ENCODE measurements around the gene FBXL7. TPM values are rescaled to one million over a fixed set of nuclear protein-coding genes. Genes with fewer than 3 reads are reported as not detected.

FBXL7 gene
- total RNA-seq, 1 donor from 2014 or later, result 2.0 TPM

DNA sequence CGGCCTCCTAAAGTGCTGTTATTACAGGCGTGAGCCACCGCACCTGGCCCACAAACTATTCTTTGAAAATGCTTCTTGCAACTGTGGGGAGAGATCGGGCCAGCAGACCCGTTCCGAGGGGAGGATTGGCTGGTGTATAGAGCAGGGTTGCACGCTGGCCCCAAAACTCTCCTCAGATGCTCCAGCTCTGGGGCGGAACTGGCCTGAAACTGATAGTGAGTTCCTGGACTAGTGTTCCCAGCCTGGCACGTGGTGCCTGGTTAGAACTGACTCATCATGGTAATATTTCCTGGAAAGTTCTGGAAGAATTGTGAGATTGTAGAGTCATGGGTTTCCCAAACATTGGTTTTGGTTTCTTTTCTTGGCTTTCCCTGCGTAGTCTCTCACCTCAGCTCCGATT is 120.5 kb downstream of the FBXL7 start:
- ATAC-seq, result peak; percentile 32

DNA sequence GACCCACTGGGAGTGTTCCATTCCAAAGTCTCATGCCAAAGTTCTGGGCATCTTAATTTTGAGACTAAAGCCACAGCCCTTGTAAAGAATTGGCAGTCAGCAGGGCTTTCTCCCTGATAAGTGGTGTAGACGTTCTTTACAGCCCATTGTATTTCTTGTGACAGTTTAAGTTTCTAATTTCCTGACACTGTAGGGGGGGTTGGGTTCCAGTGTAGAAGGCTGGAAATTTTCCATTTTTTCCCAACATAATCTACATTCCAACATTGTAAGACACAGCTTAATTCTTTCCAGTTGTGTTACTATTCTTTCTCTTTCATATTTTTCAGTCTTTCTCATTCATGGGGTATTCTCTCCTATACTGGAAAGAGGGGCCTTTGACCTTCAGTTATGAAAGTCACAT is 121.1 kb downstream of the FBXL7 start:
- no peak for ATAC-seq

DNA sequence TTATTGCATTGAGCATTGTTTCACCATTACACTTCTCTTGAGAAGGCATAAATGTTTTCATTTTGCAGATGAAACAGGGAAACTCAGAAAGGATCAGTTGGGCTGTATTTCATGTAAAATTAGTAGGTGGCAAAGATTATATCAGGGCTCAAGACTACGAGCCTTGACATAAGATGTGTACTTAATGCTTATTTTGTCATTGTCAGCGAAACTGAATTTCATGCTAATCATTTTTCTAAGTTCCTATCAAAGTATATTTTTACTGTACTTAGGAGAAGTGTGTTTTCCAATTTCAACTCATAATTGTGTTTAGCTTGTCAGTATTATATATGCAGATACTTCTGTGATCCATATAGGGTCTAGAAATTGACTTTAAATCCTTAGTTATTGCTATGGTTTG is 123.8 kb downstream of the FBXL7 start:
- ATAC-seq, result no peak

DNA sequence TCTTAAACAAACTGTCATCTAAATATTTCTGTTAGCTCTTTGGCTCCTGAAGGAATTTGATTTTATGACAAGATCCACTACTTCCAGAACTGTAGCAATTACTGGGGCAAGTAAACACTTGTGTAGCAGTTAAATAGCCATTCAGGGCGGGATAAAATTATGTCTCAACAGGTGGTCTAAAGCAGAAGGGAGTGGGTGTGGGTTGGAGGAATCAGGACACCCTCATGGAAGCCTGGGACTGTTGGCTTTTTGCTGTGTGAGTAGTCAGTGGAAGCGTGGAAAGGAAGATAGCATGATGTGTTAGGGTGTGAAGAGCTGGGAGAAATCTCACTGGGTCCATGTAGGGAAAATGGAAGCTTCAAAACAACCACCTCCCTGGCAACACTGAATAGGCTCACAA is 127.1 kb downstream of the FBXL7 start:
- no peak for ATAC-seq

DNA sequence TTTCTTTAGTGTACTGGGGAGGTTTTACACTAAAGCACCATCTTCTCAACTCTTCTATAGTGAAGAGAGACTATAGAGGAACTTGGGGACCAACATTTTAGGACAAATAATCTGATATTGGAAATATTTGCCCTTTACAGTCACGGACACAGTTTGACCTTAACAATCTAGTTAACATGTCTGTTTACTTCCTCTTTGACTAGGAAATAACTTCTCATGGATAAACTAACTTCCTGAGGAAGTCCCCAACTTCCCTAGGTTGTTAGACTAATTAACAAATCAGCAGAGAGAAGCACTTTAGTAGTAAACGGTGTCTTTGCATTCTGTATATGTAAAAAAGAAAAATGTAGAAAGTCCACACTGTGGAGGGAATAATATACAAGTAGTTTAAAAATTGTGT is 127.7 kb downstream of the FBXL7 start:
- no peak for ATAC-seq

DNA sequence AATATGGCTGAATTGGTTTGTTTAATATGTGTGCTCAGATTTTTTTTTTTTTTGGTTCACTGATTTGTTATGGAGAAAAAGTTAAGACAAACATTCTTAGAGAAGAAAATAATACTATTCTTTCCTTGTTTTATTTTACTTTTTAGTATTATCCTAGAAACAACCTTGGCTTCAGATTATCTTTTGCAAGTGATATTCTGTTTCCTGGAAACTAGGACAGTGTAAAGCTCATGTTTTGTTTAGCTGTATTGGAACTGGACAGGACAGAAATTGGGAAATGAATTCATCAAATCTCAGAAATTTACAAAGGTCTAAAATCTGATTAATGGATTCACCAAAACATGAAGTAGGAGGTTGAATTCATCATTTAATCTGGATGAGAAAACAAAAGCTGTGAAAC is 130.5 kb downstream of the FBXL7 start:
- ATAC-seq, result no peak

DNA sequence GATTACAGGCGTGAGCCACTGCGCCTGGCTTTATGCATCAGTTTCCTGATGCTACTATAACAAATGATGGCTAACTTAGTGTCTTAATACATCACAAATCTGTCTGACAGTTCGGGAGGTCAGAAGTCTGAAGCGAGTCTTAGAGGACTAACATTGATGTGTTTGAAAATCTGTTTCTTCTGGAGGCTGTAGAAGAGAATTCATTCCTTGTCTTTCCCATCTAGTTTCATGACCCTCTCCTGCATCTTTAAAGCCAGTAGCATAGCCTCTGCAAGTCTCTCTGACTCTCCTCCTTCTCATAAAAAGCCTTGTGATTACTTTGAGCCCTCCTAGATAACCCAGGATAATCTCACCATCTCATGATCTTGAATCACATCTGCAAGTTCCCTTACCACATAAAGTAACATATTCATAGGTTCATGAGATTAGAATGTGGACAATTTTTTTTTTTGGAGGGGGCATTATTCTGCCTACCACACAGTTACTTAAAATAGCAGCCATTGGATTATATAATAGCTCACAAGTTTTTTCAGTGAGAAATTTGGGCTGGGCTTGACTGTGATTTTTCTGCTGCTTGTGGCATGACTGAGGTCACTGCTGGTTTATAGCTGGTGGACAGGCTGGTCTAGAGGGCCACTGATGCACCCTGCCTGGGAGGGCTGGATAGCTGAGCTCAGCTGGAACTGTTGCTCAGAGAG is 134.8 kb downstream of the FBXL7 start:
- no peak for ATAC-seq

DNA sequence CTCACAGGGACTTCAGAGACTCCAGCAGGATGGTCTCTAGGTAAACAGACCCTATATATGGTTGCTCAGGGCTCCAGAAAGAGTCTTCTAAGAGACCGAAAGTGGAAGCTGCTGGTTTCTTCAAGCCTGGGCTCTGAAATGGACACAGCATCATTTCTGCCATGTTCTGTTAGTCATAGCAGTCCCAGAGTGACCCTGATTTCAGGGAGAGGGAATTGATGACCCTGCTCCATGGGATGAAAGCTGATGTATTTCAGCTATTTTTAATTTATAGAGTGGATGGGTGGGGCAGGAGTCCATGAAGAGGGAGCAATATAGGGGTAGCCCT is 135.3 kb downstream of the FBXL7 start:
- ATAC-seq, result no peak

DNA sequence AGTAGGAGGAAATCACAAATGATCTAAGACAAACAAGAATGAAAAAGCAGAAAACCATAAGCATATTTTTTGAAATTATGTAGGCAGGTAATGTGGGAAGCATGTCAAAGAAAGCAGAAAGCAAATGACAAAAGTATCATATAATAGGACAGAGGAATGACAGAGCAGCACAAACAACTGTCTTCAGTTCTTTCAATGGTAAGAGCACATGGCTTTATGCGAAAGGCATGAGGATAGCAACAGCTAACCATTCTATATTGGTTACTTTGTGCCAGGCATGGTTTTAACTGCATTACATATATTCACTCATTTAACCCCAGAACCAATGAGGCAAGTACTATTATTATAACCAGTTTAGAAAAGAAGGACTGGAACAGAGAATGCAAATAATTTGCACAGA is 137.4 kb downstream of the FBXL7 start:
- no peak for ATAC-seq

DNA sequence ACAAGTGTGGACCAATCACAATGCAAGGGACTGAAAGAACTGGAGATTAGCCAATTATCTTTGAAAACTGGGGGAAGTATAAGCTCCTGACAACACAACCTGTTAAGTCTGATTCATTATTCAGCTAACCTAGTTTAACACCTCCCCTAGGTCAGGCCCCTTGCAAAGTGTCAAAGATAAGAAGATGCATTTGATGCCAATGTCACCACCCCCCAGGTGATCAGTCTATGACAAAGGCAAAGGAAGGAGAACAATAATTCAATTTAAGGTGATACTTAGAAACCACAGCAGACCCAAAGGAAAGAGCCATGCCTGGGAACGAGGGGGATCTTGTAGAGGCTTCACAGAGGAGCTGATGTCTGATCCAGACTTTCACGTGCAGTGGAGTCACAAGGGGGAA is 137.9 kb downstream of the FBXL7 start:
- ATAC-seq, result no peak

DNA sequence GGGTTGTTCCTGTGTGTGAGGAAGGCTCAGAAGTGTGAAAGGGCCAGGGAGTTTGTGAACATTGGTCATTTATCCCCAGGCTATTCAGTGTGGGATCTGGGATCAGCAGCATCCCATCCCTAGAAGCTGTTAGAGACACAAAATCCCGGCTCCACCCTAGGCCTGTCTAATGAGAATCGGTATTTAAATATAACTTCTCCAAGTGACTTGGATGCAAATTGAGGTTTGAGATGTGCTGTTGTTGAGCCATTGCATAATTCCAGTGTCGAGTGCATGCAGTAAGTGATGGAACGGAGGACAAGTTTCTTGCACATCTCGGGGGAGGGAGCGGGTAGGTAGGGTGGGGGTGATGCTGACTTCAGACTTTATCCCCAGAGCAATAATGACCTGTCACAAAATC is 138.3 kb downstream of the FBXL7 start:
- no peak for ATAC-seq

DNA sequence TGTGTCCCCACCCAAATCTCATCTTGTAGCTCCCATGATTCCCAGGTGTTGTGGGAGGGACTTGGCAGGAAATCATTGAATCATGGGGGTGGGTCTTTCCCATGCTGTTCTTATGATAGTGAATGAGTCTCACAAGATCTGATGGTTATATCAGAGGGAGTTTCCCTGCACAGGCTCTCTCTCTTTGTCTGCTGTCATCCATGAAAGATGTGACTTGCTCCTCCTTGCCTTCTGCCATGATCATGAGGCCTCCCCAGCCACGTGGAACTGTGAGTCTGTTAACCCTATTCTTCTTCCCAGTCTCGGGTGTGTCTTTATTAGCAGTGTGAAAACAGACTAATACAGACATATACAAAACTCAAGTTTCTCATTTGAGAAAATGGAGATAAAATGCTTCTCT is 139.3 kb downstream of the FBXL7 start:
- no peak for ATAC-seq

DNA sequence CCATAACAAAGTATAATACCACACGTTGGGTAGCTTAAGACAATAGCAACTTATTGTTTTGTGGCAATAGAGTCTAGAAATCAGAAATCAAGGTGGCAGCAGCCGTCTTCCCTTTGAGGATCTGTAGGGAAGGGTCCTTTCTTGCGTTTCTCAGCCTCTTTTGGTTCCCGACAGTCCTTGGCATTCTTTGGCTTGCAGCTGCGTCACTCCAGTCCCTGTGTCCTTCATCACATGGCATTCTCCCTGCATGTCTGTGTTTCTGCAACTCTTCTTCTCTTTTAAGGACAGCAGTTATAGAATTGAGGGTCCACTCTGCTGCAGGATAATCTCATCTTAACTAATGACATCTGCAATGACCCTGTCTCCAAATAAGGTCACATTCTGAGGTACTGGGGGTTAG is 140.1 kb downstream of the FBXL7 start:
- no peak for ATAC-seq

DNA sequence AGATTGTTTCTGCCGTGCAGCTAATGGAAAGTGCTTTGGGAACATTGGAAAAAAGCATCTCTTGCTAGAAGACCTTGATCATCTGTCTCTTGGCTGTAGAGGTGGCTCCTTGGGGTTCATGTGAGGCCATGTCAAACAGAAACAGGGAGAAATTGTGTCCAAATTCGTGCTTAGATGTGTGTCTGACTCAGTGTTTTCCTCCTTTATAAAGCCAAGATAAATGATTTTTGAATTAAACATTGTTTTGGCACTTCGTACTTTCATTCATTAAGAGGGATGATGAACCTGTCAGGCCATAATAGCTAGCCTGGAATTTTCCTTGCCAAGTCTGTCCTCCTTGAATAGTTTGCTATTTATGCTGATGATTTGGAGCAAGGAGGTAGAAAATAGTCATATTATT is 143.8 kb downstream of the FBXL7 start:
- ATAC-seq, result no peak

DNA sequence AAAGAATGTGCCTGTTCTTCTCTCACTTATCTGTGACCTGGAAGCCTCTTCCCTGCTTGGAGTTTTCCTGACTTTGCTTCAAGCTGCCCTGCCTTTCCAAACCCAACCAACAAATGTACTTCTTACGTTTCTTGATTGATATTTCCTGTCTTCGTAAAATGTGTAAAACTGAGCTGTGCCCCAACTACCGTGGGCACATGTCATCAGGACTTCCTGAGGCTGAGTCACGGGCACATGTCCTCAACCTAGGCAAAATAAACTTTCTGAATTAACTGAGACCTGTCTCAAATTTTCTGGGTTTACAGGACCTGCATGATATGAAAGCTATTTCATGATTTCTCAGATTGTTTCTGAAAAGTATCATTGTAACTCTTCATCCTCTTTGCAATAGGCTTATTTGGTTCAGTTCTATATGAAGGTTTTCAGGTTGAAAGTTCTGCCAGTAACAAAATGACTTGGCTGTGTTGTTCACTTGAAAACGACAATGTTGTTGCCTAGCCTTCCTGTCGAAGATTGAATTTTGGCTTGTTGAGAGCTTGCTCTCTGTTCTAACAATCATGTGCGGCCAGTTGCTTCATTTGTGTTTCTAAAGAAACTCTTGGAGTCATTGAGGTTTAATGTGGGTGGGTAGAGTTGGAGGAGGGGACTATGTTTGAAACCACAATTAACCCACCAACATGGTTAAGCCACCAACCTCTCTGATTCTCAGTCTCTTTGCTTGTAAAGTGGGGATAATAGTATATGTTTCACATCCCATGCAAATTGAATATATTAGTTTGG is 145.6 kb downstream of the FBXL7 start:
- no peak for ATAC-seq

DNA sequence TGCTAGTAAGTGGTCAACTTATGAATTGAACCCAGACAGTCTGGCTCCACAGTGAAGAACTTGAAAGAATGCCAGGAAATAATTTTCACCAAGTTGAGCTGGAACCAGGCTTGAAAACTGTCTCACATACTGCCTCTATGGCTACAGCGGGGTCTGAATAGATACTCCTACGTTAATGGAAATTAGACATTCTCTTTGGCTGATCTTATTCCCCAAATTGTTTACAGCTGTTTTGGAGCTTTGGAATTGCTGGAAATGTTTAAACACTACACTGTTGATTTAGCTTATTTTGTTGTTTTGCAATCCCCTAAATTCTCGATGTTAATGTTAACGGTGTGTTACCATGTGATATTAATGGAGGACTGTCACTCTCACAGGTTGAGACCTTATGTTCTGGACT is 146.4 kb downstream of the FBXL7 start:
- no peak for ATAC-seq

DNA sequence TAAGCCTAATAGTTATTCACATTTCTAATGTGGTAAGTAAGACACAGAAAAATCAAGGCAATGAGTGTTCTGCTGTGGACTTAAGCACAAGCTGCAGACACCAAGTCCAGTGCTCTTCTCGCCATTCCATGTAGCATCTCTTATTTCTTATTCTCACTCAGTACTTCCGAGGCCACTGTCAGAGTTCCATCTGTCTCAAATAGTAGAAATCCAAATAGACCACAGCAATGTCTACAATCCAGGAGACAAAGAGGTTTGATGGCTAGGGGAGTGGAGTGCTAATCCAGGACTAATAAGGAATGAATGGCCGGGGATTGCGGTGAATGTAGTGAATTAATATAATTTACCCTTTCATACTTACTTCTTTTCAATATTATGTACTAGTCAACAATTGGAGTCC is 147.3 kb downstream of the FBXL7 start:
- no peak for ATAC-seq

DNA sequence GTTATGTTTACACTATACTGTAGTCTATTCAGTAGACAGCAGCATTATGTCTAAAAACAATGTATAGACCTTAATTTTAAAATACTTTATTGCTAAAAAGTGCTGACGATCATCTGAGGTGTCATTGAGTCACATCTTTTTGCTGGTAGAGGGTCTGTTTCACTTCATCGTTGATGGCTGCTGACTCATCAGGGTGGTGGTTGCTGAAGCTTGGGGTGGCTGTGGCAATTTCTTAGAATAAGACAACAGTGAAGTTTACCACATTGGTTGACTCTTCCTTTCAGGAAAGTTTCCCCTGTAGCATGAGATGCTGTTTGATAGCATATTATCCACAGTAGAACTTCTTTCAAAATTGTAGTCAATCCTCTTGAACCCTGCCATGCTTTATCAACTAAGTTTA is 150.3 kb downstream of the FBXL7 start:
- ATAC-seq, result no peak

DNA sequence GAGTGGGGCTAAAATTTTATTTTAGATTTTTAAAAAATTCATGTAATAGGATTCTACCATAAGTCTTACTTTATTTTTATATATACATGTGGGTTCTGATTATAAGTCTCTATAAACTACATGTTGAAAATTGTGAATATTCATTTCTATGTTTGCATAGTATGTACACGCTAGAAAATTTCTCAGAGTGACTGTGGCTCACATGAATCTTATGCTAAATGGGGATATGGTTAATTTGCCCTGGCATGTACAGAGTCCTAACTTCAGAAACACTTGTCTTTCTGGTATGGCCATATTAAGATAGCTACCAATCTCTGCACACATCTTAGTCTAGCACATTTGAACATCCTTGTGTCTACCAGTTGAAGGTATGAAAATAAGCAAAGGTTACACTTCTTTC is 154.8 kb downstream of the FBXL7 start:
- ATAC-seq, result no peak

DNA sequence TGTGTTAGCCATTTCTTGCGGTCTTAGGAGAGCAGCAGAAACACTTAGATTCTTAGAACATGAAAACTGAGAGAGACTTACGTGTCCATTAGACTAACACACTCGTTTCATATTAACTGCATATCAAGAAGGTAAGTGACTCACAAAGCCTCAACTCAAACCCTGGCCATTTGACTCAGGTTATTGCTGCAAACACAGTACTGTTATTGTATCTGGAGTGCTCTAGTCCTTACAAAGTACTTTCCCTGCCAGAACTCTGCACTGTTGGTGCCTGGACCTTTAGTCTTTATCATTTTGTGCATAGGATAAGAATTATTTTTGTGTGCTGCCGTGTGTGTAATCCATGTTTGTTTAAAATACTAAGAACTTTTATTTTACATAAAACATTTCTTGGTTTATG is 155.7 kb downstream of the FBXL7 start:
- ATAC-seq, result no peak

DNA sequence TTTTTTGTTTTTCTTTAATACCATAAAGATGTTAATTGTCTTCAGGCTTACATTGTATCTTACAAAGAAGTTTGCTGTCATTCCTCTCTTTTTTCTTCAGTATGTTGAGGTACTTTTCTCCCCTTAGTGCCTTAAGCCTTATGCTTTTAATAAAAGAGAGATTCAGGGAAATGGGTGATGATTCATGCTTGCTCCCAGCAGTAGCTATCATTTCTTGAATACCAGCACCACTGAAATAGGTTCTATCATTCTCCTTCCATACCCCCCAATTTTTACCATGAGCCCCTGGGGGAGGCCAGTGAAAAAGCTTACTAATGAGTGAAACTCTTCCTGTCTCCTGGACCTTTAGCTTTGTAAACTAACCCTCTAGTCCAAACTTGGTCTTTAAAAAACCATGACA is 165.0 kb downstream of the FBXL7 start:
- no peak for ATAC-seq

DNA sequence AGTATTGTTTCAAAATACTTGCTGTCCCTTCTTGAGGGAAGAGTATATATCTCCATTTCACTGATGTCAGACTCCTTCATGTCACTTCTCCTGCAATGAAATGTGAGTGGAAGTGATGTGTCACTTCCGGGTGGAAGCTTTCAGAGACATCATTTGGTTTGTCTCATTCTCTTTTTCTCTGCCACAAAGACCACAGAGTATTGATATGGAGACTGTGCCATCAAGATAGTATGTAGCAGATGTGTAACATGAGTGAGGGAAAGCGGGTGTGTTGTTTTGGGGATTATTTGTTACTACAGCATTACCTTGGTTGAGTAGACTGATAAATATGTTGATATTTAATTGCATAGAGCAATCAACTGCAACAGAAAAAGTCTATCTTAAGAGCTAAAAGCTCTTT is 169.8 kb downstream of the FBXL7 start:
- ATAC-seq, result no peak

DNA sequence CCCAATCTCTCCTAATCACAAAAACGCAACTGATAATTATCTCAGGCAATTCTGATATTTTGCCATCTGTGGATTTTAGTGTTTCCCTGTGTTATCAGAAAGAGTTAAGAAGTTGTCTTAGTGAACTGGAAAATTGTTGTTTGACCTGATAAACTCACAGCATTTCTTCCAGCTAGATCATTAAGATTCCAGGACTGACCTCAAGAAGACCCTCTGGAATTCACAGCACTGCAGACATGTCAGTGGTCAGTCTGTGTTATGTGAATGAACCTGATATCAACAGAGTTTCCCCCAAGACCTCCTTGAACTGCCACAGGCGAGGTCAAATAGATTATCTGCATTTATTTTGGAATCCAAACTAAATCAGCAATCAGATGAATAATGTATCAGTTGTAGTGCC is 174.7 kb downstream of the FBXL7 start:
- ATAC-seq, result no peak

DNA sequence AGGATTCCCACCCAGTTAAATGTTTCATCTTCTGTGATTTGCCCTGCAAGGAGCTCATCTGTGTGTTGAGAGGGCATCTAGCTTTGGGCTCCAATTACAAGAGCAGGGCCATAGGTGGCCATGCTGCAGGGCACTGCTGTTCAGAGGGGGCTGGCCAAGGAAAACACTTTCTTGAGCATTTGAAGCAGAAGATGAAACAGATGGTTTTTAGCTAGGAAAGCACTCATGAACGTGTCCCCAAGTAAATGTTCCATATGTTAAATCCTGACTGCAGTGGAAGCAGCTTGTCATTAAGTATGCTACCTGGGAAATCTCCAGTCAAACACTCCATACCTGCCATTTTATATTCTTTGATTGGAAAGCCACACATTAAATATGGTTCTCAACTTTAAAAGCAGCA is 176.6 kb downstream of the FBXL7 start:
- no peak for ATAC-seq

DNA sequence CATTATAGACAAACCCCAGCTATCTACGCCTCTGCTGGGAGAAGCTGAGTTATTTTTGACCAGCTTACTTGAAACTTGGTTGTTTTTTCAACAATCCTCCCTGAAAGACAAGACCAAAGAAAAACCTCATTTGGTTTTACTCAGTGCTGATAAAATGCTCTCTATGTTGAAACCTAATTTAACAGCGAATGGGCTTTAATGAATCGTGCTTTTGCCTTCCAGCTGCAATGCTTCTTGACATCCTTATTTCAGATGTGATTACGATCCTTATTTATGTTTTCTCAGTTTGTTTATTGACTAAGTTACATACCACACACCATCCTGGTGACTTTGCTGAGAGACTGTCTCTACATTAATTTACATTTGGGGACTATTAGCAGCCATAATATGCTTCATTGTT is 179.2 kb downstream of the FBXL7 start:
- no peak for ATAC-seq
